GM12872 (cell line): Measurements from ENCODE around the gene HLA-DPB1.

Experiments used
- CTCF ChIP-seq: IDR thresholded peaks from 3 replicates; pipeline ENCODE4 v1.5.1; 2011; ENCODE audit warnings: low read depth, mild to moderate bottlenecking, low read length, moderate library complexity; ENCODE audit not compliant: insufficient read depth

The HLA-DPB1 gene

GRCh38 chr6:33118525-33119123, 42.8 kb downstream of the HLA-DPB1 start:
- peak; percentile 70 for TF ChIP-seq CTCF

GRCh38 chr6:33120001-33120400, 44.2 kb downstream of the HLA-DPB1 start:
- no peak for TF ChIP-seq CTCF

GRCh38 chr6:33123181-33123580, 47.4 kb downstream of the HLA-DPB1 start:
- TF ChIP-seq CTCF, result no peak

- TF ChIP-seq CTCF, result peak; percentile 59
These were observed 48.1 kb downstream of the HLA-DPB1 start for GRCh38 chr6:33123732-33124524.

- no peak for TF ChIP-seq CTCF
These were observed 48.7 kb downstream of the HLA-DPB1 start for GRCh38 chr6:33124525-33124901.

GRCh38 chr6:33124947-33125346, 49.2 kb downstream of the HLA-DPB1 start:
- TF ChIP-seq CTCF, result no peak

- peak; percentile 86 for TF ChIP-seq CTCF
These were observed 50.4 kb downstream of the HLA-DPB1 start for GRCh38 chr6:33126101-33126714.
